ENCODE data around the gene PRCD. TPM values are rescaled to one million over a fixed set of nuclear protein-coding genes. Genes with fewer than 3 reads are reported as not detected.

Gene PRCD
- polyA plus RNA-seq, 1 of the 3 experiments (the other 2 are of a cell fraction): 2.2 TPM

GRCh38 chr17:76511668-76512365 is 28.0 kb upstream of the PRCD start:
- POLR2A ChIA-PET: interaction anchor here (1.7 kb wide), 1 partner anchor 24 kb away, joined by 6 read pairs; no protein-coding TSS in a partner anchor
- Histone ChIP-seq H4K20me1 (ENCODE audit: insufficient read depth) (no peaks in the 10 kb centered on the region), H3K4me1 (ENCODE audit: control insufficient read depth in 1 of 2, insufficient read depth in 2 of 2, low read depth in 1 of 2, low read length in 1 of 2) (peaks cover 0 to 6% of the 10 kb centered on the region in 2 experiments; a peak in 1 of 4 replicates), H3K27ac (ENCODE audit: low read depth in 2 of 2, low read length in 1 of 2) (no peak overlapping the region), H3K9me2 (no peaks in the 10 kb centered on the region), H2AFZ (ENCODE audit: low read depth) (no peak overlapping the region), H3K36me3 (replicated peaks in 1 of 2; ENCODE audit: control insufficient read depth in 1 of 2, insufficient read depth in 2 of 2, low read length in 1 of 2) (no peaks in the 10 kb centered on the region), H3K4me3 (ENCODE audit: low read depth in 2 of 2, low read length in 1 of 2) (no peak overlapping the region), H3K9me3 (no peaks in the 10 kb centered on the region), H3K9ac (no peak overlapping the region), H3K4me2 (no peak overlapping the region), H3K79me2 (ENCODE audit: insufficient read depth) (no peaks in the 10 kb centered on the region), H3K27me3 (ENCODE audit: insufficient read depth) (peaks cover 23% of the 10 kb centered on the region), H3F3A (replicated peaks; ENCODE audit: insufficient read depth) (no peaks in the 10 kb centered on the region)
- TF ChIP-seq PBX3 (IDR thresholded peaks at IDR 0.05): no peak
- no peak for TF ChIP-seq MAX (IDR thresholded peaks at IDR 0.05; ENCODE audit: low read depth)
- TF ChIP-seq ZBTB33 (IDR thresholded peaks at IDR 0.05; ENCODE audit: borderline replicate concordance, low read depth): no peak
- no peak for TF ChIP-seq JUND (IDR thresholded peaks at IDR 0.05)
- no peak for TF ChIP-seq RFX5 (IDR thresholded peaks at IDR 0.05; ENCODE audit: low read length)
- TF ChIP-seq TAF1 (IDR thresholded peaks at IDR 0.05; ENCODE audit: borderline replicate concordance, low read depth, low read length): no peak
- no peak for TF ChIP-seq GATA2 (CRISPR knock-in tag; IDR thresholded peaks at IDR 0.05)
- no peak for TF ChIP-seq NRF1 (IDR thresholded peaks at IDR 0.05; ENCODE audit: low read depth, low read length)
- no peak for TF ChIP-seq CHD2 (IDR thresholded peaks at IDR 0.05; ENCODE audit: low read length, partially characterized antibody)
- TF ChIP-seq IRF3 (IDR thresholded peaks at IDR 0.05; ENCODE audit: low read depth, low read length): no peak
- no peak for TF ChIP-seq RCOR1 (IDR thresholded peaks at IDR 0.05; ENCODE audit: low read length)
- no peak for DNase-seq
- WGBS (ENCODE audit: low lambda C conversion rate): 83% methylated on average over 13 of the region's 13 CpGs
- CTCF ChIA-PET: interaction anchor here (0.9 to 52.1 kb wide), 12 partner anchors 8 to 232 kb away, joined by 3 to 1687 read pairs (median 16); partner anchors contain the start of genes AANAT, CYGB, PRCD and RHBDF2

Data from SK-N-SH (cell line).